Body of pancreas (tissue), 4 donors: ENCODE measurements around the gene TRNP1.

Experiments
- POLR2A ChIP-seq, 3 donors: fragments of 450-650 bp; IDR thresholded peaks; one replicate each; pipeline ENCODE4 v1.6.1; 2016; ENCODE audit warnings: antibody characterized with exemption in 3 of 3, mild to moderate bottlenecking in 2 of 3
- TF ChIP-seq, protein P1 (sequence below), 7 experiments: fragments of 450-650 bp in 4 of 7; fragments of 200-600 bp in 3 of 7; sonication (generic) in 3 of 7; IDR thresholded peaks; one replicate each; pipeline ENCODE4 v1.5.1; 2016 to 2019; ENCODE audit warnings: antibody characterized with exemption in 7 of 7

DNA sequence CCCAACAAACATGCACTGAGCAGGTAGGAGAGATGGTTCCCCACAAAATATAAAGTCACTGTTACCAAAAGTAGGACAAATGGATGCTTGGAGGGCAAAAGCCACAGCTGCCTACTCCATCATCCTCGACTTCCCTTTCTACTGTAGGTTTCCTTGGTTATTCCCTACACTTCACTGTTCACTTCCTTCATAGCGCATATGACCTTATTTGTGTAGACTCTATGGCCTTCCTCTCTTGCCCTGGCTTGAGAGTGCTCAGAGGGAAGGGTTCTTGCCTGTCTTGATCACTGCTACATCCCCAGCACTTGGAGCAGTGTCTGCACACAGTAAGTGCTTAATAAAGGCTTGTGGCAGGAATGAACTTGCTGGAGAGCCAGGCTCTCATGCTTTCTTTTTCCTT lies 14.6 kb upstream of the TRNP1 start:
- TF ChIP-seq, protein P1, sequence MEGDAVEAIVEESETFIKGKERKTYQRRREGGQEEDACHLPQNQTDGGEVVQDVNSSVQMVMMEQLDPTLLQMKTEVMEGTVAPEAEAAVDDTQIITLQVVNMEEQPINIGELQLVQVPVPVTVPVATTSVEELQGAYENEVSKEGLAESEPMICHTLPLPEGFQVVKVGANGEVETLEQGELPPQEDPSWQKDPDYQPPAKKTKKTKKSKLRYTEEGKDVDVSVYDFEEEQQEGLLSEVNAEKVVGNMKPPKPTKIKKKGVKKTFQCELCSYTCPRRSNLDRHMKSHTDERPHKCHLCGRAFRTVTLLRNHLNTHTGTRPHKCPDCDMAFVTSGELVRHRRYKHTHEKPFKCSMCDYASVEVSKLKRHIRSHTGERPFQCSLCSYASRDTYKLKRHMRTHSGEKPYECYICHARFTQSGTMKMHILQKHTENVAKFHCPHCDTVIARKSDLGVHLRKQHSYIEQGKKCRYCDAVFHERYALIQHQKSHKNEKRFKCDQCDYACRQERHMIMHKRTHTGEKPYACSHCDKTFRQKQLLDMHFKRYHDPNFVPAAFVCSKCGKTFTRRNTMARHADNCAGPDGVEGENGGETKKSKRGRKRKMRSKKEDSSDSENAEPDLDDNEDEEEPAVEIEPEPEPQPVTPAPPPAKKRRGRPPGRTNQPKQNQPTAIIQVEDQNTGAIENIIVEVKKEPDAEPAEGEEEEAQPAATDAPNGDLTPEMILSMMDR (IDR thresholded peaks at IDR 0.05) = no peak
- TF ChIP-seq POLR2A (IDR thresholded peaks at IDR 0.05) = no peak
